Muscle layer of colon (tissue), 2 donors: ENCODE data around the gene LRRC32.

Source experiments
- H3K27ac ChIP-seq: one replicate; pipeline ENCODE4 v1.7.0; 2013; ENCODE audit warnings: low read depth, mild to moderate bottlenecking, low read length, moderate library complexity
- H3K27me3 ChIP-seq, 2 donors: one replicate each; pipeline ENCODE4 v1.7.0; 2013; ENCODE audit warnings: low read length in 2 of 2, mild to moderate bottlenecking in 2 of 2; ENCODE audit not compliant: insufficient read depth in 2 of 2, control insufficient read depth in 1 of 2
- H3K36me3 ChIP-seq: one replicate; pipeline ENCODE4 v1.7.0; 2013; ENCODE audit warnings: mild to moderate bottlenecking, low read length; ENCODE audit not compliant: insufficient read depth
- H3K4me1 ChIP-seq: one replicate; pipeline ENCODE4 v1.7.0; 2013; ENCODE audit warnings: mild to moderate bottlenecking, low read length; ENCODE audit not compliant: insufficient read depth
- H3K4me3 ChIP-seq, 2 donors: one replicate each; pipeline ENCODE4 v1.7.0; 2013; ENCODE audit warnings: low read length in 2 of 2, low read depth in 1 of 2, mild to moderate bottlenecking in 1 of 2, moderate library complexity in 1 of 2
- H3K9ac ChIP-seq: one replicate; pipeline ENCODE4 v1.7.0; 2013; ENCODE audit warnings: low read length
- H3K9me3 ChIP-seq: one replicate; pipeline ENCODE4 v1.7.0; 2013; ENCODE audit warnings: mild to moderate bottlenecking, low read length
- donor health status: abdominal sarcoma.
- donor health status: Adenocarcinoma of cecum.

The LRRC32 gene

GRCh38 chr11:76674517-76675400, 4.2 kb upstream of the LRRC32 start:
- no peaks in the 10 kb centered on the region for H3K9me3 ChIP-seq
- peaks cover 7 to 8% of the 10 kb centered on the region in 2 donors for H3K27me3 ChIP-seq
- no peaks in the 10 kb centered on the region for H3K36me3 ChIP-seq
- no peak overlapping the region for H3K9ac ChIP-seq
- H3K27ac ChIP-seq = no peak overlapping the region
- no peak overlapping the region for H3K4me3 ChIP-seq
- peaks cover 24% of the 10 kb centered on the region for H3K4me1 ChIP-seq

GRCh38 chr11:76673176-76674142, 2.9 kb upstream of the LRRC32 start:
- no peak overlapping the region for H3K9ac ChIP-seq
- no peaks in the 10 kb centered on the region for H3K9me3 ChIP-seq
- H3K27me3 ChIP-seq = peaks cover 8 to 10% of the 10 kb centered on the region in 2 donors
- no peaks in the 10 kb centered on the region for H3K36me3 ChIP-seq
- H3K27ac ChIP-seq = no peak overlapping the region
- H3K4me1 ChIP-seq = peaks cover 27% of the 10 kb centered on the region
- no peak overlapping the region for H3K4me3 ChIP-seq

- no peak overlapping the region for H3K9ac ChIP-seq
- no peaks in the 10 kb centered on the region for H3K36me3 ChIP-seq
- peaks cover 8 to 10% of the 10 kb centered on the region in 2 donors for H3K27me3 ChIP-seq
- peaks cover 23% of the 10 kb centered on the region for H3K4me1 ChIP-seq
- H3K4me3 ChIP-seq = no peak overlapping the region
- H3K27ac ChIP-seq = no peak overlapping the region
- H3K9me3 ChIP-seq = no peaks in the 10 kb centered on the region
Measured at GRCh38 chr11:76672431-76673175, 2.1 kb upstream of the LRRC32 start.

GRCh38 chr11:76671626-76672309, 1.2 kb upstream of the LRRC32 start:
- no peak overlapping the region for H3K27ac ChIP-seq
- peaks cover 8 to 10% of the 10 kb centered on the region in 2 donors for H3K27me3 ChIP-seq
- H3K4me3 ChIP-seq = no peak overlapping the region
- H3K9ac ChIP-seq = no peak overlapping the region
- H3K36me3 ChIP-seq = no peaks in the 10 kb centered on the region
- no peaks in the 10 kb centered on the region for H3K9me3 ChIP-seq
- H3K4me1 ChIP-seq = peaks cover 19% of the 10 kb centered on the region

GRCh38 chr11:76671237-76671592, 668 bp upstream of the LRRC32 start:
- peak overlapping the region; percentile 45 to 65 for H3K4me3 ChIP-seq
- no peak overlapping the region for H3K9ac ChIP-seq
- no peaks in the 10 kb centered on the region for H3K36me3 ChIP-seq
- H3K9me3 ChIP-seq = no peaks in the 10 kb centered on the region
- H3K27ac ChIP-seq = peak overlapping the region; percentile 25
- peaks cover 8 to 10% of the 10 kb centered on the region in 2 donors for H3K27me3 ChIP-seq
- H3K4me1 ChIP-seq = peaks cover 25% of the 10 kb centered on the region

GRCh38 chr11:76669901-76670484, 554 bp downstream of the LRRC32 start:
- Histone ChIP-seq H3K27ac (peak overlapping the region; percentile 56), H3K4me1 (peaks cover 35% of the 10 kb centered on the region), H3K36me3 (no peaks in the 10 kb centered on the region), H3K9ac (no peak overlapping the region), H3K9me3 (no peaks in the 10 kb centered on the region), H3K27me3 (peaks cover 8 to 10% of the 10 kb centered on the region in 2 donors), H3K4me3 (peak overlapping the region; percentile 45 to 65)

GRCh38 chr11:76668362-76669155, 2.0 kb downstream of the LRRC32 start:
- no peak overlapping the region for H3K9ac ChIP-seq
- peaks cover 8 to 10% of the 10 kb centered on the region in 2 donors for H3K27me3 ChIP-seq
- peak overlapping the region in 1 of 2 donors; percentile 21 for H3K4me3 ChIP-seq
- no peaks in the 10 kb centered on the region for H3K36me3 ChIP-seq
- H3K27ac ChIP-seq = peak overlapping the region; percentile 30
- H3K4me1 ChIP-seq = peaks cover 30% of the 10 kb centered on the region
- H3K9me3 ChIP-seq = no peaks in the 10 kb centered on the region

- Histone ChIP-seq H3K9me3 (no peaks in the 10 kb centered on the region), H3K4me3 (peak overlapping the region in 1 of 2 donors; percentile 16), H3K9ac (no peak overlapping the region), H3K27ac (no peak overlapping the region), H3K36me3 (no peaks in the 10 kb centered on the region), H3K4me1 (peaks cover 30% of the 10 kb centered on the region), H3K27me3 (peaks cover 8 to 10% of the 10 kb centered on the region in 2 donors)
Measured at GRCh38 chr11:76667856-76668255, 2.7 kb downstream of the LRRC32 start.

GRCh38 chr11:76667271-76667818, 3.2 kb downstream of the LRRC32 start:
- Histone ChIP-seq H3K9me3 (no peaks in the 10 kb centered on the region), H3K27me3 (peaks cover 8 to 10% of the 10 kb centered on the region in 2 donors), H3K9ac (no peak overlapping the region), H3K27ac (no peak overlapping the region), H3K4me3 (no peak overlapping the region), H3K36me3 (no peaks in the 10 kb centered on the region), H3K4me1 (peaks cover 30% of the 10 kb centered on the region)
